ENCODE measurements around the gene KIFC3. TPM values are rescaled to one million over a fixed set of nuclear protein-coding genes. Genes with fewer than 3 reads are reported as not detected.

Gene KIFC3
- total and polyA plus RNA-seq, 2 of the 13 experiments (the other 11 are each of a cell fraction or from before 2014, with no cell fraction given): 42.1 to 45.3 TPM

DNA sequence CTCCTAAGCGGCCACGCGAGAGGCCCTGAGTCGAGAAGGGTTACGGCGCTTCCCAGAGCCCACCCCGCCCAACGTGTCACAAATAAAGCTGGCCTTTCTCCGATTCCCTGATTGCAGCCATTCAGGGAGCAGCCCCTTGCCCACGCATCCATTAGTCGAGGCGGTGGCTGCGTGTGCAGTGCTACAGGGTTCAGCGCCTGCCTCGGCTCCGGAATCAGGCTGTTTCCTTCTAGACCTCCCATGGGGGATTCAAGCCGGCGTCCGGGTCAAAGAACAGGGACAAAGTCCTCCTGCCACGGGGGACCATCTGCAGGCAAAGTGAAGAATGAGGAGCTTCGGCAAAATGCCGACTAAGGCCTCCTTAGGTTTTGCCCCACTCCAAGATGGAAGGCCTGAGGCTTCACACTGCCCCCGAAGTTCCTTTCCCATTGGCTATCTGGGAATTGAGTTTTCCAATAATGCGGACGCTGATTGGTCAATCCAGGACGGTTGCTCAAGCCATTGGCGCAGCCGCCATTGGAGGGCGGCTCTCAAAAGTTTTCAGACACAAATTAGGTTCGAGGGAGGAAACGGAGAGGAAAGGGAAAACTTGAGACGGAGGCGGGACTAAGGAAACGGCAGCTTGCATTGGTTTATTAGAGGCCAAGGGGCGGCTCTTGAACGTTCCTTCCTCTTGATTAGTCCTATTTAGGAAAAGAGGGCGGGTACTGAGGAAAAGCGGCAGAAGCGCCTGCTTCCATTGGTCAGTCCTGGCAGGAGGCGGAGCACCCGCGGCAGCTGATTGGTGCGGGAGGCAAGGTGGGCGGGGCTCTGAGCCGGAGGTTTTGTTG is 67.2 kb downstream of the KIFC3 start (continued):
- TF ChIP-seq, protein P1, sequence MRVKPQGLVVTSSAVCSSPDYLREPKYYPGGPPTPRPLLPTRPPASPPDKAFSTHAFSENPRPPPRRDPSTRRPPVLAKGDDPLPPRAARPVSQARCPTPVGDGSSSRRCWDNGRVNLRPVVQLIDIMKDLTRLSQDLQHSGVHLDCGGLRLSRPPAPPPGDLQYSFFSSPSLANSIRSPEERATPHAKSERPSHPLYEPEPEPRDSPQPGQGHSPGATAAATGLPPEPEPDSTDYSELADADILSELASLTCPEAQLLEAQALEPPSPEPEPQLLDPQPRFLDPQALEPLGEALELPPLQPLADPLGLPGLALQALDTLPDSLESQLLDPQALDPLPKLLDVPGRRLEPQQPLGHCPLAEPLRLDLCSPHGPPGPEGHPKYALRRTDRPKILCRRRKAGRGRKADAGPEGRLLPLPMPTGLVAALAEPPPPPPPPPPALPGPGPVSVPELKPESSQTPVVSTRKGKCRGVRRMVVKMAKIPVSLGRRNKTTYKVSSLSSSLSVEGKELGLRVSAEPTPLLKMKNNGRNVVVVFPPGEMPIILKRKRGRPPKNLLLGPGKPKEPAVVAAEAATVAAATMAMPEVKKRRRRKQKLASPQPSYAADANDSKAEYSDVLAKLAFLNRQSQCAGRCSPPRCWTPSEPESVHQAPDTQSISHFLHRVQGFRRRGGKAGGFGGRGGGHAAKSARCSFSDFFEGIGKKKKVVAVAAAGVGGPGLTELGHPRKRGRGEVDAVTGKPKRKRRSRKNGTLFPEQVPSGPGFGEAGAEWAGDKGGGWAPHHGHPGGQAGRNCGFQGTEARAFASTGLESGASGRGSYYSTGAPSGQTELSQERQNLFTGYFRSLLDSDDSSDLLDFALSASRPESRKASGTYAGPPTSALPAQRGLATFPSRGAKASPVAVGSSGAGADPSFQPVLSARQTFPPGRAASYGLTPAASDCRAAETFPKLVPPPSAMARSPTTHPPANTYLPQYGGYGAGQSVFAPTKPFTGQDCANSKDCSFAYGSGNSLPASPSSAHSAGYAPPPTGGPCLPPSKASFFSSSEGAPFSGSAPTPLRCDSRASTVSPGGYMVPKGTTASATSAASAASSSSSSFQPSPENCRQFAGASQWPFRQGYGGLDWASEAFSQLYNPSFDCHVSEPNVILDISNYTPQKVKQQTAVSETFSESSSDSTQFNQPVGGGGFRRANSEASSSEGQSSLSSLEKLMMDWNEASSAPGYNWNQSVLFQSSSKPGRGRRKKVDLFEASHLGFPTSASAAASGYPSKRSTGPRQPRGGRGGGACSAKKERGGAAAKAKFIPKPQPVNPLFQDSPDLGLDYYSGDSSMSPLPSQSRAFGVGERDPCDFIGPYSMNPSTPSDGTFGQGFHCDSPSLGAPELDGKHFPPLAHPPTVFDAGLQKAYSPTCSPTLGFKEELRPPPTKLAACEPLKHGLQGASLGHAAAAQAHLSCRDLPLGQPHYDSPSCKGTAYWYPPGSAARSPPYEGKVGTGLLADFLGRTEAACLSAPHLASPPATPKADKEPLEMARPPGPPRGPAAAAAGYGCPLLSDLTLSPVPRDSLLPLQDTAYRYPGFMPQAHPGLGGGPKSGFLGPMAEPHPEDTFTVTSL (CRISPR knock-in tag; IDR thresholded peaks at IDR 0.05; ENCODE audit: borderline replicate concordance): peak; percentile 54; the same call in 1 of the 2 replicates
- peak; percentile 27; the same call in 1 of the 2 replicates for TF ChIP-seq HDAC1 (CRISPR knock-in tag; IDR thresholded peaks at IDR 0.05)
- TF ChIP-seq, protein P2, sequence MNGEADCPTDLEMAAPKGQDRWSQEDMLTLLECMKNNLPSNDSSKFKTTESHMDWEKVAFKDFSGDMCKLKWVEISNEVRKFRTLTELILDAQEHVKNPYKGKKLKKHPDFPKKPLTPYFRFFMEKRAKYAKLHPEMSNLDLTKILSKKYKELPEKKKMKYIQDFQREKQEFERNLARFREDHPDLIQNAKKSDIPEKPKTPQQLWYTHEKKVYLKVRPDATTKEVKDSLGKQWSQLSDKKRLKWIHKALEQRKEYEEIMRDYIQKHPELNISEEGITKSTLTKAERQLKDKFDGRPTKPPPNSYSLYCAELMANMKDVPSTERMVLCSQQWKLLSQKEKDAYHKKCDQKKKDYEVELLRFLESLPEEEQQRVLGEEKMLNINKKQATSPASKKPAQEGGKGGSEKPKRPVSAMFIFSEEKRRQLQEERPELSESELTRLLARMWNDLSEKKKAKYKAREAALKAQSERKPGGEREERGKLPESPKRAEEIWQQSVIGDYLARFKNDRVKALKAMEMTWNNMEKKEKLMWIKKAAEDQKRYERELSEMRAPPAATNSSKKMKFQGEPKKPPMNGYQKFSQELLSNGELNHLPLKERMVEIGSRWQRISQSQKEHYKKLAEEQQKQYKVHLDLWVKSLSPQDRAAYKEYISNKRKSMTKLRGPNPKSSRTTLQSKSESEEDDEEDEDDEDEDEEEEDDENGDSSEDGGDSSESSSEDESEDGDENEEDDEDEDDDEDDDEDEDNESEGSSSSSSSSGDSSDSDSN (CRISPR knock-in tag; IDR thresholded peaks at IDR 0.05): peak; percentile 51; the same call in 1 of the 2 replicates
- peak; percentile 10 for TF ChIP-seq RBFOX2 (IDR thresholded peaks at IDR 0.05; ENCODE audit: low read depth, low read length)
- peak; percentile 69; the same call in 1 of the 2 replicates for TF ChIP-seq RFXAP (CRISPR knock-in tag; IDR thresholded peaks at IDR 0.05; ENCODE audit: borderline replicate concordance)
- 0 out of 2 replicates have a peak, but pooled peaks have one; percentile 56 for TF ChIP-seq MED13 (CRISPR knock-in tag; IDR thresholded peaks at IDR 0.05)
- no peak for TF ChIP-seq TCF7L2 (IDR thresholded peaks at IDR 0.05; ENCODE audit: low read depth, low read length)
- no peak for TF ChIP-seq RAD51 (IDR thresholded peaks at IDR 0.05; ENCODE audit: borderline replicate concordance)
- TF ChIP-seq KDM2A (CRISPR knock-in tag; IDR thresholded peaks at IDR 0.05; ENCODE audit: borderline replicate concordance, low read depth): peak; percentile 54; the same call in 1 of the 2 replicates
- TF ChIP-seq SMAD3 (CRISPR knock-in tag; IDR thresholded peaks at IDR 0.05): no peak
- no peak for TF ChIP-seq ZNF550 (CRISPR knock-in tag; IDR thresholded peaks at IDR 0.05; ENCODE audit: borderline replicate concordance)
- no peak for TF ChIP-seq BORCS8-MEF2B (CRISPR knock-in tag; IDR thresholded peaks at IDR 0.05)
- 0 out of 2 replicates have a peak, but pooled peaks have one; percentile 25 for TF ChIP-seq ZFP1 (CRISPR knock-in tag; IDR thresholded peaks at IDR 0.05)
- TF ChIP-seq, protein P3, sequence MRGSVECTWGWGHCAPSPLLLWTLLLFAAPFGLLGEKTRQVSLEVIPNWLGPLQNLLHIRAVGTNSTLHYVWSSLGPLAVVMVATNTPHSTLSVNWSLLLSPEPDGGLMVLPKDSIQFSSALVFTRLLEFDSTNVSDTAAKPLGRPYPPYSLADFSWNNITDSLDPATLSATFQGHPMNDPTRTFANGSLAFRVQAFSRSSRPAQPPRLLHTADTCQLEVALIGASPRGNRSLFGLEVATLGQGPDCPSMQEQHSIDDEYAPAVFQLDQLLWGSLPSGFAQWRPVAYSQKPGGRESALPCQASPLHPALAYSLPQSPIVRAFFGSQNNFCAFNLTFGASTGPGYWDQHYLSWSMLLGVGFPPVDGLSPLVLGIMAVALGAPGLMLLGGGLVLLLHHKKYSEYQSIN (CRISPR knock-in tag; IDR thresholded peaks at IDR 0.05; ENCODE audit: borderline replicate concordance): no peak
- no peak; the same call in 1 of the 2 replicates for TF ChIP-seq ZIK1 (CRISPR knock-in tag; IDR thresholded peaks at IDR 0.05; ENCODE audit: borderline replicate concordance, low read depth)
- peak; percentile 25; the same call in 1 of the 2 replicates for TF ChIP-seq MED1 (CRISPR knock-in tag; IDR thresholded peaks at IDR 0.05)
- peak; percentile 20 to 34; a peak in 1 of 4 replicates for TF ChIP-seq EP300 (IDR thresholded peaks at IDR 0.05; ENCODE audit: low read depth in 2 of 2, low read length in 2 of 2)
- no peak; the same call in 1 of the 2 replicates for TF ChIP-seq EP300 (CRISPR knock-in tag; IDR thresholded peaks at IDR 0.05; ENCODE audit: borderline replicate concordance)
- TF ChIP-seq NRL (CRISPR knock-in tag; IDR thresholded peaks at IDR 0.05; ENCODE audit: borderline replicate concordance): peak; percentile 78
- no peak for TF ChIP-seq ZNF207 (IDR thresholded peaks at IDR 0.05; ENCODE audit: borderline replicate concordance)

Data from HepG2 (cell line).